Activated CD4-positive, alpha-beta T cell treated with anti-CD3 and anti-CD28 coated beads, Interleukin-2, amount 10 ng/mL, durations not matched to agents 24 days and 14 days (primary cell): ENCODE results near the gene CUBN. TPM values are rescaled to one million over a fixed set of nuclear protein-coding genes. Genes with fewer than 3 reads are reported as not detected.
A peak's percentile ranks its signal among the peaks of the same experiment; 100 is the strongest.

Experiments
- DNase-seq: peaks from one replicate; pipeline ENCODE4 v3.0.0; 2022
- H3K27ac Mint-ChIP-seq: one replicate; pipeline ENCODE4 v1.8.0; 2022; ENCODE audit warnings: mild to moderate bottlenecking, mixed read lengths
- H3K27me3 Mint-ChIP-seq: one replicate; pipeline ENCODE4 v1.8.0; 2022; ENCODE audit warnings: mixed read lengths
- H3K36me3 Mint-ChIP-seq: one replicate; pipeline ENCODE4 v1.8.0; 2022; ENCODE audit warnings: low read depth, mild to moderate bottlenecking, mixed read lengths
- H3K4me1 Mint-ChIP-seq: one replicate; pipeline ENCODE4 v1.8.0; 2021; ENCODE audit warnings: mixed read lengths
- H3K4me3 Mint-ChIP-seq: one replicate; pipeline ENCODE4 v1.8.0; 2022; ENCODE audit warnings: mild to moderate bottlenecking, moderate library complexity, mixed read lengths
- H3K9me3 Mint-ChIP-seq: one replicate; pipeline ENCODE4 v1.8.0; 2021; ENCODE audit warnings: mixed read lengths
- intact Hi-C: fragments of 100-400 bp; cut with micrococcal nuclease; formaldehyde crosslinking; loops from one replicate; pipeline ENCODE4 v1.15.1; 2023
- total RNA-seq: library from RNA; stranded (reverse); gene quantifications from 2 replicates; pipeline ENCODE4 v1.2.3, GENCODE V29; 2022

CUBN gene
- total RNA-seq, 1 donor from 2014 or later, result 0.07 TPM

DNA sequence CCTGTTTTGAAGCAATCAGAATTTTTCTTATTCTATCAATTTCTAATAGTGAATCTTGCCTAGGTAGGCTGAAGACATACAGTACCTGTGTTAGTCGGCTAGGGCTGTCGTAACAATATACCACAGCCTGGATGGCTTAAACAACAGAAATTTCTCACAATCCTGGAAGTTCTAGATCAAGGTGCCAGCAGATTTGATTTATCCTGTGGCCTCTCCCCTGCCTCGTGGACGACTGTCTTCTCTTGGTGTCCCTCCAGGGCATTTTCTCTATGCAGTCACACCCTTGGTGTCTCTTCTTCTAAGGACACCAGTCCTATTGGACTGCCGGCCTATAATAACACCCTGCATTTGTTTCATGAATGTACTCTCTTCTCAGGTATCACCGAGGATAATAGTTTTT is 310.6 kb downstream of the CUBN start:
- H3K4me3 Mint-ChIP-seq, result peak overlapping the region; percentile 14
- peaks cover 19% of the 10 kb centered on the region for H3K36me3 Mint-ChIP-seq
- no peak for DNase-seq
- H3K4me1 Mint-ChIP-seq, result peaks cover 29% of the 10 kb centered on the region
- no peak overlapping the region for H3K27ac Mint-ChIP-seq
- H3K27me3 Mint-ChIP-seq, result peaks cover 10% of the 10 kb centered on the region
- peaks cover 25% of the 10 kb centered on the region for H3K9me3 Mint-ChIP-seq
- intact Hi-C loops, result loop anchor here (5.0 kb wide), 2 partner anchors 608 to 828 kb away; no protein-coding TSS in a partner anchor

DNA sequence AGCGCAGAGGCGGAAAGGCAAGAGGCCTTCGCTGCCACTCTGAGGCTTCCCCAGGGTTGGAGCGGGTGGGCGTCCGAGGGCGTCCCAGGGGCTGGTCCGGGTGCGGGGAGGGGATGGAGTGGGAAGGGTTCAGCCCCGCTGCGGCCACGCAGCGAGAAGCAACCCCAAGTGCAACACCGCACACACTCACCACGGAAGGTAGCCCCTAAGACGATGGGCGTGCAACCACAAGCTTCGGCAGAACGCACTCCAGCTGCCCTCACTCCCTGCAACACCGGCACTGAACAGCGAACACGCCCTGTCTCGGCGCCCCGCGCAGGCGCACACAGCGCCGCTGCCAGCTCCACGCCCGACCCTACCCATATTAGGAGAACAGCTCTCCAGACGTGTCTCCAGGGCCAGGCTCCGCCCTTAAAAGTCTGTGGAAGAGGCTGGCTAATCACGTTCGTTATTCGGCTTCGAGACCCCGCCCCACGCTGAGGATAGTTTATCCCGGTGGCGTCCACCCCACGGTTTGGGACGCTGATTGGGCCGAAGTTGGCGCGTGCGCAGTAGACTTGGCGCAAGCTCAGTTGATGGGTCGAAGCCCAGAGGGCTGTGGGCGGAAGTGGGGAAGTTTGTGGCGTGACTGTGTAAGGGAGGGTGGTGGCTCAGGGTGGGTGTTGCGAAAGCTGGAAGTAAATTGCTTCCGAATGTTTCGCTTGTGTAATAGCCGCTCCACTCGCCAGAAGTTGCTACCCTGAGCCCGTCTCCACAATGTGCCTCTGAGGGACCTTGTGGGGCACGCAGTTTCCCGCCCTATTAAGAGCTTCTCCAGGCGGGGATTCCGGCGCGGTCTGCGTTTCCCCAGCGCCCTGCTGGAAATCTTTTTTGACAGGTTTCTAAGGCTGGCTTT is 312.2 kb downstream of the CUBN start, which contains the start of gene RSU1:
TSS of gene RSU1 (minus strand) at position 300 of the 895 bp plus-strand sequence. CDS start 343 bp downstream, outside the sequence.
- peaks cover 18% of the 10 kb centered on the region for H3K9me3 Mint-ChIP-seq
- peak within 1 kb of the TSS; percentile 97 for H3K27ac Mint-ChIP-seq
- peaks cover 10% of the 10 kb centered on the region for H3K27me3 Mint-ChIP-seq
- peak within 1 kb of the TSS; percentile 98 for H3K4me3 Mint-ChIP-seq
- intact Hi-C loops, result loop anchor here (1.0 to 5.0 kb wide), 9 partner anchors 30 to 957 kb away; partner anchors contain the start of genes MINDY3, TRDMT1 and VIM
- peak; percentile 100 for DNase-seq
- peaks cover 31% of the 10 kb centered on the region for H3K4me1 Mint-ChIP-seq
- peaks cover 18% of the 10 kb centered on the region for H3K36me3 Mint-ChIP-seq

DNA sequence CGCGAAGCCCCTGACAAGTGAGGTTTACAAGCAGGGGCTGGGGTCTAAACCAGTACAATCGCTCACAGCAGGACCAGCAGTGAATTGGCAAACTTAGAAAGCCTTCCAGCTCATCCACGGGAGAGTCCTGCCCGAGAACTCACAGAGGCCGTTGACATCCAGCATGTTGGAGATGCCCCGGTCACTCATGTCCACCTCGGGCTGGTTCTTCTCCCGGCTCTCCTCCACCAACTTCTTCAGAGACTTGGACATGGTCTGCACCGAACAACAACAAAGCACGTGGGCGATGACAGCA is 312.8 kb downstream of the CUBN start:
- no peak for DNase-seq
- intact Hi-C loops, result loop anchor here (1.0 to 5.0 kb wide), 9 partner anchors 29 to 956 kb away; partner anchors contain the start of genes MINDY3, TRDMT1 and VIM
- H3K9me3 Mint-ChIP-seq, result peaks cover 12% of the 10 kb centered on the region
- peaks cover 17% of the 10 kb centered on the region for H3K36me3 Mint-ChIP-seq
- peaks cover 32% of the 10 kb centered on the region for H3K4me1 Mint-ChIP-seq
- H3K4me3 Mint-ChIP-seq, result peak overlapping the region; percentile 98
- peaks cover 10% of the 10 kb centered on the region for H3K27me3 Mint-ChIP-seq
- H3K27ac Mint-ChIP-seq, result peak overlapping the region; percentile 97

DNA sequence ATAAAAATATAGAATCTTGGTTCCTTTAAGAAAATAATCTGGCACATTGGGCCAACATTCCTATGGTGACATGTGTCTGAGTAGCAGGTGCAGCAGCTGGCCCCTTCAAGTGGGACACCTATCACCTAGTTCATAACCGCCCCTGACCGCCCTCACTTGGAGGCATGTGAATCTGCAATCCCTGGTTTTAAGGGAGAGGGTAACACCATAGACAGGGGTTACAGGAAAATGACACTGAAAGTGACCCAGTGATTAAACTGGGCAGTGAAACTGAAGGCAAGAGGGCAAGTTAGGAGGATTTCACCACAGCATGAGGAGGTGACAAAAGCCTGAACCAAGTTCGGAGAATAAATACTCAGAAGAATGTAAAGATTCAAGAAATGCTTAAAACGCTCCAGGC is 313.4 kb downstream of the CUBN start:
- Mint-ChIP-seq H3K36me3 (peaks cover 19% of the 10 kb centered on the region), H3K4me3 (peak overlapping the region; percentile 98), H3K9me3 (peaks cover 8% of the 10 kb centered on the region), H3K4me1 (peaks cover 33% of the 10 kb centered on the region), H3K27me3 (peaks cover 10% of the 10 kb centered on the region), H3K27ac (peak overlapping the region; percentile 56)
- intact Hi-C loops, result loop anchor here (2.0 to 5.0 kb wide), 4 partner anchors 209 to 831 kb away; partner anchors contain the start of gene VIM
- DNase-seq, result peak; percentile 67

DNA sequence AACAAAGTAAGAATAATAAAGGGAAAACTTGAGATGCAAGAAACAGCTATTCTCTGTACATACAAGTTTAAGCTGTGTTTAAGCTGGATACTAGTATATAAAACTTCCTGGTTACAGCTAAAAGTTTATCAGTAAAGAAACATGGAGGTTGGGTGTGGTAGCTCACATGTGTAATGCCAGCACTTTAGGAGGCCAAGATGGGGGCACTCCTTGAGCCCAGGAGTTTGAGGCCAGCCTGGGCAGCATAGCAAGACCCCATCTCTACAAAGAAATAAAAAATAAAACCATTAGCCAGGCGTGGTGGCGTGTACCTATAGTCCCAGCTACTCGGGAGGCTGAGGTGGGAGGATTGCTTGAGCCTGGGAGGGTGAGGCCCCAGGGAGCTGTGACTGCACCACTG is 315.6 kb downstream of the CUBN start:
- no peak overlapping the region for H3K4me3 Mint-ChIP-seq
- intact Hi-C loops, result no loop called here
- peaks cover 19% of the 10 kb centered on the region for H3K36me3 Mint-ChIP-seq
- H3K4me1 Mint-ChIP-seq, result peaks cover 36% of the 10 kb centered on the region
- peaks cover 4% of the 10 kb centered on the region for H3K9me3 Mint-ChIP-seq
- no peak for DNase-seq
- H3K27me3 Mint-ChIP-seq, result peaks cover 3% of the 10 kb centered on the region
- no peak overlapping the region for H3K27ac Mint-ChIP-seq

DNA sequence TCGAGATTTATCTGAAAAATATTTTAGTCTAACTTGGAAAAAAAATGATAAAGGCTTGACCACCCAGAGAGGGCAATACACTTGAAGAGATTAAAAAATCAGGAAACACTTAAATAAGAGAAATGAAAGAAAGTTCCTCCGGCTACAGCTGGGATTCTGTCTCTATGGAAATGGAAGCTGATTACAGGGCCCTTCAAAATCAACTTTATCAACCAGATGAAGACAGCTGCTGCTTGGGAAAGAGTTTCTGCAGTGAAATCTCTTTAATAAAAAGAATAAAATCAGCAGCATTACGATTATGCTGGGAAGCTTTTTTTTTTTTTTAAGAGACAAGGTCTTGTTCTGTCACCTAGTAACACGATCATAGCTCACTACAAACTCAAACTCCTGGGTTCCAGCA is 316.9 kb downstream of the CUBN start:
- Mint-ChIP-seq H3K36me3 (peaks cover 19% of the 10 kb centered on the region), H3K4me1 (peaks cover 30% of the 10 kb centered on the region), H3K27me3 (peaks cover 3% of the 10 kb centered on the region), H3K9me3 (peaks cover 4% of the 10 kb centered on the region), H3K27ac (no peak overlapping the region), H3K4me3 (no peak overlapping the region)
- DNase-seq, result no peak
- intact Hi-C loops, result no loop called here

DNA sequence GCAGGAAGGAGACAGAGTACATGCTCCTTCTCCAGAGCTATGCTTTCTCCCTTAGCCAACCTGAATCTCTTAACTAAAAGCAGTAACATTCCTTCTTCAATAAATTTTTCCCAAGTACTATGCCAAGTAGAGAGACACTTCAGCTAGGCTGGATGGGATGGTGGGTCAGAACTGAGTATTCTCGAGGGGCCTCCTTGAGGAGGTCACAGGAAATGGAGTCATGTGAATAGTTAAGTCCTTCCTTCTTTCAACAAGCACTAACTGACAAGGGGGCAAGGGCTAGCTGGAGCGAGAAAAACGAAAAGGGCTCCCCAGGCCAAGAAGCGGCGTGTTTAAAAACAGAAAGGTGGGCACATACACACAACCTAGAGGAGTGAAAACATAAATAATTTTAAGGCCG is 317.8 kb downstream of the CUBN start:
- H3K4me3 Mint-ChIP-seq, result no peak overlapping the region
- DNase-seq, result no peak
- no peaks in the 10 kb centered on the region for H3K27me3 Mint-ChIP-seq
- H3K27ac Mint-ChIP-seq, result no peak overlapping the region
- intact Hi-C loops, result no loop called here
- H3K4me1 Mint-ChIP-seq, result peaks cover 23% of the 10 kb centered on the region
- peaks cover 16% of the 10 kb centered on the region for H3K36me3 Mint-ChIP-seq
- H3K9me3 Mint-ChIP-seq, result no peaks in the 10 kb centered on the region

DNA sequence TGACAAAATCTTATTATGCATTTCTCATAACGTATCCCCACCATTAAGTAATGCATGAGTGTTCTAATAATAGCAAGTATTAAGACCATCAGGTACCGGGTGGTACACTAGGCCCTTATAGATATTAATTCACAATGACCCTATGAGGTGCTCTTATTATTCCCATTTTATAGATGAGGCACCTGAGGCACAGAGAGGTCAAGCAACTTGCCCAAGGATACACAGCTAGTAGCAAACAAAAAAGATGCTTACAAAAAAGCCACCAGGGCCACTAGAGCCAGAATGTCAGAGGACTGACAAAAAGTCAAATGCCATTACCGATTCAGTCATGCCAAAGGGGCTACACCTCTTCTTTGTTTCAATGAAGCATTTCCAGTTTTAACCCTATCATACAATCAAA is 318.3 kb downstream of the CUBN start:
- intact Hi-C loops, result no loop called here
- peaks cover 16% of the 10 kb centered on the region for H3K36me3 Mint-ChIP-seq
- no peaks in the 10 kb centered on the region for H3K27me3 Mint-ChIP-seq
- no peak overlapping the region for H3K27ac Mint-ChIP-seq
- H3K9me3 Mint-ChIP-seq, result no peaks in the 10 kb centered on the region
- H3K4me1 Mint-ChIP-seq, result peaks cover 21% of the 10 kb centered on the region
- no peak for DNase-seq
- H3K4me3 Mint-ChIP-seq, result no peak overlapping the region

DNA sequence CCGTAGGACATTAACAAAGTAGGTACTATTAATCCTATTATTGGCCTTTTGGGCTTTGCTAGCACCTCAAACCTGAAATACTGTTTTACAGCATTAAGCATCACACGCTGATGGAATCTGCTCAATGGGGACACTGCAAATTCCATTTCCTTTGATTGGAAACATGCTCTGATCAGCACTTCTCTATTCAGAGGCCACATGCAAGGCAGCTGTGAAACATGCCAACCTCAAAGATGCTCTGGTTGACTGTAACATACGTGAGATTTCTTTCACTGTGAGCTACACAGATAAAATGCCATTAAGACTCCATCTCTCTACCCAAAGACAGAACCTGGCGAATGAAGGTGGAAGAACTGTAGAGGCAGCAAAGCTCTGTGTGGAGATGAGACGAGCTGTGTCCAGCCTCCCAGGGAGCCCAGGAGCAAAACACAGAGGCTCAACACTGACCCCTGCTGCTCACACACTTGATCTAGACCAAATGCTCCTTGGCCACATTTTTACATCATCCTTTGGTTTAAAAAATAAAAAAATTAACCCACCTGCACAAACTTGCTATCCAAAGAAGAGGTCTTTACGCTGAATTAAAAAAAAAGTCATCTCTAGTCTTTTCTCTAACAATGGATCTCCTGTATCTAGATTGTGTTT is 320.4 kb downstream of the CUBN start:
- Mint-ChIP-seq H3K27me3 (no peaks in the 10 kb centered on the region), H3K4me3 (no peak overlapping the region), H3K27ac (no peak overlapping the region), H3K36me3 (peaks cover 10% of the 10 kb centered on the region), H3K9me3 (peaks cover 3% of the 10 kb centered on the region), H3K4me1 (peaks cover 10% of the 10 kb centered on the region)
- peak; percentile 83 for DNase-seq
- intact Hi-C loops, result loop anchor here (1.0 kb wide), 1 partner anchor 907 kb away; no protein-coding TSS in a partner anchor

DNA sequence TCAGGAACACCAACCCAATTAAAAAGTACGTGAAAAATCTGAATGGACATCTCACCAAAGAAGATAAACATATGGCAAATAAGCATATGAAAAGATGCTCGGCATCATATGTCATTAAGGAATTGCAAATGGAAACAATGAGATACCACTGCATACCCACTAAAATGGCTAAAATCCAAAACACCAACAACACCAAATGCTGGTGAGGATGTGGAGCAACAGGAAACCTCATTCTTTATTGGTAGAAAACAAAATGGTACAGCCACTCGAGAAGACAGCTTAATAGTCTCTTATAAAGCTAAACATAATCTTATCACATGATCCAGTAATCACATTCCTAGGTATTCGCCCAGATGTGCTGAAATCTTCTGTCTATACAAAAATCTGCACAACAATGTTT is 325.5 kb downstream of the CUBN start:
- DNase-seq, result no peak
- Mint-ChIP-seq H3K9me3 (peaks cover 7% of the 10 kb centered on the region), H3K4me1 (peaks cover 19% of the 10 kb centered on the region), H3K36me3 (peaks cover 5% of the 10 kb centered on the region), H3K27ac (no peak overlapping the region), H3K27me3 (no peaks in the 10 kb centered on the region), H3K4me3 (no peak overlapping the region)
- intact Hi-C loops, result no loop called here

DNA sequence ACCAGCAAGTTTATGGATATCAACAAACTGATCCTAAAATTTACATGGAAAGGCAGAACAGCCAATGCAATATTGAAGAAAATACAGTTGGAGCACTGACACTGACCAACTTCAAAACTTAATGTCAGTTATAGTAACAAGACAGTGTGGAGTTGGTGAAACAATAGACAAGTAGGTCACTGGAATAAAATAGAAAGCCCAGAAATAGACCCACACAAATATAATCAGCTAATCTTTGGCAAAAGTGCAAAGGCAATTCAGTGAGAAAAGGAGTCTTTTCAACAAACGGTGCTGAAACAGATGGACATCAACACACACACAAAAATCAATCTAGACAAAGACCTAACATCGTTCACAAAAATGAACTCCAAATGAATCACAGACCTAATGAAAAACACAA is 326.1 kb downstream of the CUBN start:
- Mint-ChIP-seq H3K4me1 (peaks cover 22% of the 10 kb centered on the region), H3K27ac (no peak overlapping the region), H3K36me3 (peaks cover 5% of the 10 kb centered on the region), H3K27me3 (no peaks in the 10 kb centered on the region), H3K9me3 (peaks cover 8% of the 10 kb centered on the region), H3K4me3 (no peak overlapping the region)
- intact Hi-C loops, result no loop called here
- no peak for DNase-seq

DNA sequence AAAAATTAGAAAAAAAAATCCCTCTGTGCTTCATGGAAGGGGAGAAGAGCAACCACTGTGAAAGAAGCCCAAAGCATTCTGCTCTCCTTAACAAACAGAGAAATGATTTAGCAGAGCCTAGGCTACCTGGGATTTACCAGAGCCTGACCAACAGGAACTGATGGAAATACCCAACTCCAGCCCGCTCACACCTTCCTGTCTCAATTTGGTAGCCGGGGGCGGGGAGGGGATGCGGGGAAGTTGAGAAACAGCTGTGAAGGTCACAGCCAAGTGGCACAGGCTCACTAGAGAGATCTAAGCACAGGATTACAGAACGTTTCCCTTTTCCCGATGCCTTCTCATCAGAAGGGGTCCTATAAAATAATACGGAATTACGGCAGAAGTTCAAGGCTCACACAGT is 330.0 kb downstream of the CUBN start:
- H3K4me1 Mint-ChIP-seq, result peaks cover 31% of the 10 kb centered on the region

DNA sequence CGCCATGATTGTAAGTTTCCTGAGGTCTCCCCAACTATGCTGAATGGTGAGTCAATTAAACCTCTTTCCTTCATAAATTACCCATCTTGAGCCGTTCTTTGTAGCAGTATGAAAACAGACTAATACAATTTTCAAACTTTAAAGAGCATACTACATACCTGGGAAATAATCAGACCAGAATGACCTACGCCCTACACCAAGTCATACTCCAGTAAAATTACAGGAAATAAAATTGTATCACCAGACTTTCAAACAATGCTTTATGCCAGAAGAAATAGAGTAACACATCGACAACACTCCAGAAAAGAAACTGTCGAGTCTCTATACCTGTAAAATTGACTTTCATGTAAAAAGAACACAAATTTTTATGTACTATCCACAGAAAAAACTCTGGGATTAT is 331.0 kb downstream of the CUBN start:
- DNase-seq, result no peak
- H3K27me3 Mint-ChIP-seq, result no peaks in the 10 kb centered on the region
- no peak overlapping the region for H3K27ac Mint-ChIP-seq
- H3K4me3 Mint-ChIP-seq, result no peak overlapping the region
- H3K36me3 Mint-ChIP-seq, result peaks cover 26% of the 10 kb centered on the region
- peaks cover 8% of the 10 kb centered on the region for H3K9me3 Mint-ChIP-seq
- intact Hi-C loops, result no loop called here
- H3K4me1 Mint-ChIP-seq, result peaks cover 28% of the 10 kb centered on the region

More for the DNA sequence above, 330.0 kb downstream of the CUBN start:
- peak; percentile 58 for DNase-seq
- H3K27me3 Mint-ChIP-seq, result no peaks in the 10 kb centered on the region
- intact Hi-C loops, result no loop called here
- peaks cover 20% of the 10 kb centered on the region for H3K36me3 Mint-ChIP-seq
- peaks cover 15% of the 10 kb centered on the region for H3K9me3 Mint-ChIP-seq
- no peak overlapping the region for H3K4me3 Mint-ChIP-seq
- H3K27ac Mint-ChIP-seq, result no peak overlapping the region
